Upper lobe of right lung (tissue), 1 donor: Measurements from ENCODE around the gene SLC22A3. TPM values are rescaled to one million over a fixed set of nuclear protein-coding genes. Genes with fewer than 3 reads are reported as not detected.

Source experiments
- ATAC-seq: fragments of 200-7000 bp; cut with Tn5 transposase; one replicate; pipeline ENCODE4 v1.9.1; 2020; ENCODE audit warnings: mild to moderate bottlenecking, moderate library complexity
- DNase-seq: peaks from one replicate; pipeline ENCODE4 v3.0.0-alpha.2; 2020
- H3K27ac ChIP-seq: fragments of 200-600 bp; one replicate; pipeline ENCODE4 v1.8.0; 2022
- H3K27me3 ChIP-seq: fragments of 200-600 bp; one replicate; pipeline ENCODE4 v1.8.0; 2022; ENCODE audit warnings: mild to moderate bottlenecking
- H3K36me3 ChIP-seq: fragments of 200-600 bp; one replicate; pipeline ENCODE4 v1.8.0; 2022
- H3K4me1 ChIP-seq: fragments of 200-600 bp; one replicate; pipeline ENCODE4 v1.8.0; 2022
- H3K4me3 ChIP-seq: fragments of 200-600 bp; one replicate; pipeline ENCODE4 v1.8.0; 2022; ENCODE audit warnings: mild to moderate bottlenecking
- H3K9me3 ChIP-seq: fragments of 200-600 bp; one replicate; pipeline ENCODE4 v1.8.0; 2022
- CTCF ChIP-seq: fragments of 200-600 bp; IDR thresholded peaks from one replicate; pipeline ENCODE4 v1.8.0; 2022; ENCODE audit warnings: antibody characterized with exemption
- intact Hi-C: fragments of 100-400 bp; cut with DNase I; formaldehyde crosslinking; loops from one replicate; pipeline ENCODE4 v1.11.0; 2022
- total RNA-seq: library from RNA; stranded (reverse); fragmentation: NEBNext Ultra II Directional; extraction: Animal tissue kit (Norgen Biotek cat#: 25700); gene quantifications from one replicate; pipeline ENCODE4 v1.2.1, GENCODE V29; 2021
- donor health status: DM: no; HTN: yes; CAD: no; lungs with severe emphysema.

Gene SLC22A3
- total RNA-seq, 1 donor from 2014 or later = 30.6 TPM

- intact Hi-C loops = no loop called here
- no peak for DNase-seq
Measured at GRCh38 chr6:160337991-160338390, 10.2 kb upstream of the SLC22A3 start.

GRCh38 chr6:160343144-160343543 lies 5.0 kb upstream of the SLC22A3 start:
- no peak for TF ChIP-seq CTCF
- no peaks in the 10 kb centered on the region for H3K9me3 ChIP-seq
- H3K27ac ChIP-seq = no peak overlapping the region
- DNase-seq (no peak), ATAC-seq (no peak)
- peaks cover 14% of the 10 kb centered on the region for H3K27me3 ChIP-seq
- intact Hi-C loops = no loop called here
- no peaks in the 10 kb centered on the region for H3K36me3 ChIP-seq
- H3K4me1 ChIP-seq = no peaks in the 10 kb centered on the region
- H3K4me3 ChIP-seq = no peak overlapping the region

More at GRCh38 chr6:160337991-160338390, 10.2 kb upstream of the SLC22A3 start:
- no peak for ATAC-seq
- Histone ChIP-seq H3K4me1 (no peaks in the 10 kb centered on the region), H3K4me3 (no peak overlapping the region), H3K36me3 (no peaks in the 10 kb centered on the region), H3K27ac (no peak overlapping the region), H3K9me3 (no peaks in the 10 kb centered on the region), H3K27me3 (no peaks in the 10 kb centered on the region)
- TF ChIP-seq CTCF = no peak

- TF ChIP-seq CTCF = no peak
- ATAC-seq (no peak), DNase-seq (no peak)
- Histone ChIP-seq H3K4me1 (no peaks in the 10 kb centered on the region), H3K36me3 (no peaks in the 10 kb centered on the region), H3K4me3 (no peak overlapping the region), H3K27me3 (peaks cover 23% of the 10 kb centered on the region), H3K9me3 (no peaks in the 10 kb centered on the region), H3K27ac (no peak overlapping the region)
- intact Hi-C loops = no loop called here
Measured at GRCh38 chr6:160344271-160344670, 3.9 kb upstream of the SLC22A3 start.

- ATAC-seq (peak; percentile 73), DNase-seq (peak; percentile 75)
- no peaks in the 10 kb centered on the region for H3K9me3 ChIP-seq
- TF ChIP-seq CTCF = no peak
- peak overlapping the region; percentile 25 for H3K4me3 ChIP-seq
- intact Hi-C loops = no loop called here
- no peaks in the 10 kb centered on the region for H3K36me3 ChIP-seq
- H3K27me3 ChIP-seq = peaks cover 36% of the 10 kb centered on the region
- no peak overlapping the region for H3K27ac ChIP-seq
- H3K4me1 ChIP-seq = no peaks in the 10 kb centered on the region
Measured at GRCh38 chr6:160347259-160348222, 637 bp upstream of the SLC22A3 start.

GRCh38 chr6:160349020-160349441 lies 853 bp downstream of the SLC22A3 start:
- no peak for DNase-seq
- H3K27ac ChIP-seq = peak overlapping the region; percentile 58
- no peaks in the 10 kb centered on the region for H3K4me1 ChIP-seq
- peak; percentile 2 for ATAC-seq
- peaks cover 36% of the 10 kb centered on the region for H3K27me3 ChIP-seq
- TF ChIP-seq CTCF = no peak
- peak overlapping the region; percentile 54 for H3K4me3 ChIP-seq
- no peaks in the 10 kb centered on the region for H3K36me3 ChIP-seq
- no peaks in the 10 kb centered on the region for H3K9me3 ChIP-seq
- intact Hi-C loops = no loop called here
